SK-N-SH treated with all-trans-retinoic acid at 6 μM for 48 hours (cell line): ENCODE results near the gene MC1R.

Experiments
- ARNTL ChIP-seq: fragments of 450-650 bp; formaldehyde crosslinking; IDR thresholded peaks from 2 replicates; pipeline ENCODE4 v1.5.0; 2020; ENCODE audit warnings: low read depth, mild to moderate bottlenecking, moderate library complexity, borderline replicate concordance
- BACH2 ChIP-seq: fragments of 250-450 bp; sonication (Bioruptor Pico); IDR thresholded peaks from 2 replicates; pipeline ENCODE4 v1.9.0; 2021; ENCODE audit warnings: mild to moderate bottlenecking, borderline replicate concordance
- CSDC2 ChIP-seq: fragments of 250-450 bp; sonication (Bioruptor Pico); IDR thresholded peaks from 2 replicates; pipeline ENCODE4 v1.5.0; 2020; ENCODE audit warnings: mild to moderate bottlenecking, moderate library complexity
- ESRRG ChIP-seq: fragments of 250-450 bp; sonication (Bioruptor Pico); IDR thresholded peaks from 2 replicates; pipeline ENCODE4 v1.6.1; 2021; ENCODE audit warnings: mild to moderate bottlenecking
- OSR1 ChIP-seq: fragments of 250-450 bp; sonication (Bioruptor Pico); IDR thresholded peaks from 2 replicates; pipeline ENCODE4 v1.8.0; 2022; ENCODE audit warnings: moderate library complexity, mild to moderate bottlenecking, inconsistent platforms
- RARB ChIP-seq: fragments of 250-450 bp; sonication (Bioruptor Pico); IDR thresholded peaks from 2 replicates; pipeline ENCODE4 v1.8.0; 2021; ENCODE audit warnings: mild to moderate bottlenecking, moderate library complexity
- TCF4 ChIP-seq: fragments of 250-450 bp; sonication (Bioruptor Pico); IDR thresholded peaks from 2 replicates; pipeline ENCODE4 v1.8.0; 2021; ENCODE audit warnings: mild to moderate bottlenecking, moderate library complexity, borderline replicate concordance
- ZC3H10 ChIP-seq: fragments of 250-450 bp; sonication (Bioruptor Pico); IDR thresholded peaks from 2 replicates; pipeline ENCODE4 v1.5.1; 2021; ENCODE audit warnings: mild to moderate bottlenecking, moderate library complexity
- TF ChIP-seq, protein P1 (sequence below): fragments of 250-450 bp; sonication (Bioruptor Pico); IDR thresholded peaks from 2 replicates; pipeline ENCODE4 v1.8.0; 2020; ENCODE audit warnings: mild to moderate bottlenecking, moderate library complexity, borderline replicate concordance
- TF ChIP-seq, protein P2 (sequence below): fragments of 250-450 bp; sonication (Bioruptor Pico); IDR thresholded peaks from 2 replicates; pipeline ENCODE4 v1.5.1; 2020; ENCODE audit warnings: low read depth, mild to moderate bottlenecking, moderate library complexity
- TF ChIP-seq, protein P3 (sequence below): fragments of 250-450 bp; sonication (Bioruptor Pico); IDR thresholded peaks from 2 replicates; pipeline ENCODE4 v1.8.0; 2021; ENCODE audit warnings: low read depth, mild to moderate bottlenecking, moderate library complexity, borderline replicate concordance
- TF ChIP-seq, protein P4 (sequence below): fragments of 250-450 bp; sonication (Bioruptor Pico); IDR thresholded peaks from 2 replicates; pipeline ENCODE4 v1.5.0; 2020; ENCODE audit warnings: mild to moderate bottlenecking, moderate library complexity

DNA sequence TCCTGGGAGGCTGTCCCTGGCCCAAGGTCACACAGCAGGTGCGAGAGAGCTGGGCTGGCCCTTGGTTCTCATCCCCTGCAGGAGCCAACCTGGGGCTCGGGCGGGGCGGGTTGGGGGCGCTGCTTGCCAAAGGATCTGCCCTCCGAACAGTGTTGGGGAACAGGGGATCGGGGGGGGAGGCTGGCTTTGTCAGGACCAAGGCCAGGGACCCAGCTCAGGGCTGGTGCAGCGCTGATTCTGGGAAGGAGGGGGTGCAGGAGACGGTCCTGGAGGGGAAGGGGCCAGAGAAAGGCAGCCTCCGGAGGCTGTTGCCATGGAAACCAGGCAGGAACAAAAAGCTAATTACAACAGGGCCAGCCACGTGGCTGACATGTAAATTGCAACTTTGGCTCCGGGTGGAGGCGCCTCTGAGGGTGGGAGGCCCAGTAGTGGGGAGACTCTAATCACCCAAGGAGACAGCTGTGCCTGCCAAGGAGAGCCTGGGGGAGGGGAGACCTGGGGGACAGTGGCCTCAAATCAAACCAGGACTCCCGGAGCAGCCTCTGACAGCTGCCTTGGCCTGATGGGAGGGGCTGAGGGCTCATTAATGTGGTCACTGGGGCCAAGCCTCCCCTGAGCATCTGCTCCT, 5.7 kb downstream of the MC1R start:
- no peak for TF ChIP-seq ARNTL (CRISPR knock-in tag)
- no peak for TF ChIP-seq OSR1 (CRISPR knock-in tag)
- no peak for TF ChIP-seq RARB (CRISPR knock-in tag)
- TF ChIP-seq CSDC2 (CRISPR knock-in tag): no peak
- TF ChIP-seq, protein P1, sequence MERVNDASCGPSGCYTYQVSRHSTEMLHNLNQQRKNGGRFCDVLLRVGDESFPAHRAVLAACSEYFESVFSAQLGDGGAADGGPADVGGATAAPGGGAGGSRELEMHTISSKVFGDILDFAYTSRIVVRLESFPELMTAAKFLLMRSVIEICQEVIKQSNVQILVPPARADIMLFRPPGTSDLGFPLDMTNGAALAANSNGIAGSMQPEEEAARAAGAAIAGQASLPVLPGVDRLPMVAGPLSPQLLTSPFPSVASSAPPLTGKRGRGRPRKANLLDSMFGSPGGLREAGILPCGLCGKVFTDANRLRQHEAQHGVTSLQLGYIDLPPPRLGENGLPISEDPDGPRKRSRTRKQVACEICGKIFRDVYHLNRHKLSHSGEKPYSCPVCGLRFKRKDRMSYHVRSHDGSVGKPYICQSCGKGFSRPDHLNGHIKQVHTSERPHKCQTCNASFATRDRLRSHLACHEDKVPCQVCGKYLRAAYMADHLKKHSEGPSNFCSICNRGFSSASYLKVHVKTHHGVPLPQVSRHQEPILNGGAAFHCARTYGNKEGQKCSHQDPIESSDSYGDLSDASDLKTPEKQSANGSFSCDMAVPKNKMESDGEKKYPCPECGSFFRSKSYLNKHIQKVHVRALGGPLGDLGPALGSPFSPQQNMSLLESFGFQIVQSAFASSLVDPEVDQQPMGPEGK (CRISPR knock-in tag): no peak
- no peak for TF ChIP-seq TCF4 (CRISPR knock-in tag)
- TF ChIP-seq ESRRG: no peak
- TF ChIP-seq, protein P2, sequence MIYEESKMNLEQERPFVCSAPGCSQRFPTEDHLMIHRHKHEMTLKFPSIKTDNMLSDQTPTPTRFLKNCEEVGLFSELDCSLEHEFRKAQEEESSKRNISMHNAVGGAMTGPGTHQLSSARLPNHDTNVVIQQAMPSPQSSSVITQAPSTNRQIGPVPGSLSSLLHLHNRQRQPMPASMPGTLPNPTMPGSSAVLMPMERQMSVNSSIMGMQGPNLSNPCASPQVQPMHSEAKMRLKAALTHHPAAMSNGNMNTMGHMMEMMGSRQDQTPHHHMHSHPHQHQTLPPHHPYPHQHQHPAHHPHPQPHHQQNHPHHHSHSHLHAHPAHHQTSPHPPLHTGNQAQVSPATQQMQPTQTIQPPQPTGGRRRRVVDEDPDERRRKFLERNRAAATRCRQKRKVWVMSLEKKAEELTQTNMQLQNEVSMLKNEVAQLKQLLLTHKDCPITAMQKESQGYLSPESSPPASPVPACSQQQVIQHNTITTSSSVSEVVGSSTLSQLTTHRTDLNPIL (CRISPR knock-in tag): no peak
- TF ChIP-seq, protein P3, sequence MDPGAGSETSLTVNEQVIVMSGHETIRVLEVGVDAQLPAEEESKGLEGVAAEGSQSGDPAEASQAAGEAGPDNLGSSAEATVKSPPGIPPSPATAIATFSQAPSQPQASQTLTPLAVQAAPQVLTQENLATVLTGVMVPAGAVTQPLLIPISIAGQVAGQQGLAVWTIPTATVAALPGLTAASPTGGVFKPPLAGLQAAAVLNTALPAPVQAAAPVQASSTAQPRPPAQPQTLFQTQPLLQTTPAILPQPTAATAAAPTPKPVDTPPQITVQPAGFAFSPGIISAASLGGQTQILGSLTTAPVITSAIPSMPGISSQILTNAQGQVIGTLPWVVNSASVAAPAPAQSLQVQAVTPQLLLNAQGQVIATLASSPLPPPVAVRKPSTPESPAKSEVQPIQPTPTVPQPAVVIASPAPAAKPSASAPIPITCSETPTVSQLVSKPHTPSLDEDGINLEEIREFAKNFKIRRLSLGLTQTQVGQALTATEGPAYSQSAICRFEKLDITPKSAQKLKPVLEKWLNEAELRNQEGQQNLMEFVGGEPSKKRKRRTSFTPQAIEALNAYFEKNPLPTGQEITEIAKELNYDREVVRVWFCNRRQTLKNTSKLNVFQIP (CRISPR knock-in tag): no peak
- TF ChIP-seq, protein P4, sequence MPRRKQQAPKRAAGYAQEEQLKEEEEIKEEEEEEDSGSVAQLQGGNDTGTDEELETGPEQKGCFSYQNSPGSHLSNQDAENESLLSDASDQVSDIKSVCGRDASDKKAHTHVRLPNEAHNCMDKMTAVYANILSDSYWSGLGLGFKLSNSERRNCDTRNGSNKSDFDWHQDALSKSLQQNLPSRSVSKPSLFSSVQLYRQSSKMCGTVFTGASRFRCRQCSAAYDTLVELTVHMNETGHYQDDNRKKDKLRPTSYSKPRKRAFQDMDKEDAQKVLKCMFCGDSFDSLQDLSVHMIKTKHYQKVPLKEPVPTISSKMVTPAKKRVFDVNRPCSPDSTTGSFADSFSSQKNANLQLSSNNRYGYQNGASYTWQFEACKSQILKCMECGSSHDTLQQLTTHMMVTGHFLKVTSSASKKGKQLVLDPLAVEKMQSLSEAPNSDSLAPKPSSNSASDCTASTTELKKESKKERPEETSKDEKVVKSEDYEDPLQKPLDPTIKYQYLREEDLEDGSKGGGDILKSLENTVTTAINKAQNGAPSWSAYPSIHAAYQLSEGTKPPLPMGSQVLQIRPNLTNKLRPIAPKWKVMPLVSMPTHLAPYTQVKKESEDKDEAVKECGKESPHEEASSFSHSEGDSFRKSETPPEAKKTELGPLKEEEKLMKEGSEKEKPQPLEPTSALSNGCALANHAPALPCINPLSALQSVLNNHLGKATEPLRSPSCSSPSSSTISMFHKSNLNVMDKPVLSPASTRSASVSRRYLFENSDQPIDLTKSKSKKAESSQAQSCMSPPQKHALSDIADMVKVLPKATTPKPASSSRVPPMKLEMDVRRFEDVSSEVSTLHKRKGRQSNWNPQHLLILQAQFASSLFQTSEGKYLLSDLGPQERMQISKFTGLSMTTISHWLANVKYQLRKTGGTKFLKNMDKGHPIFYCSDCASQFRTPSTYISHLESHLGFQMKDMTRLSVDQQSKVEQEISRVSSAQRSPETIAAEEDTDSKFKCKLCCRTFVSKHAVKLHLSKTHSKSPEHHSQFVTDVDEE: no peak
- no peak for TF ChIP-seq BACH2
- TF ChIP-seq ZC3H10 (CRISPR knock-in tag): no peak
